Hematopoietic multipotent progenitor cell treated with erythropoietin and hydrocortisone succinate and interleukin-3 and kit ligand, for 6 days (in vitro differentiated cells): ENCODE measurements around the gene SERPING1.

Source experiments
- DNase-seq: peaks from one replicate; pipeline ENCODE4 v3.0.0-alpha.2; 2015

The SERPING1 gene

DNA sequence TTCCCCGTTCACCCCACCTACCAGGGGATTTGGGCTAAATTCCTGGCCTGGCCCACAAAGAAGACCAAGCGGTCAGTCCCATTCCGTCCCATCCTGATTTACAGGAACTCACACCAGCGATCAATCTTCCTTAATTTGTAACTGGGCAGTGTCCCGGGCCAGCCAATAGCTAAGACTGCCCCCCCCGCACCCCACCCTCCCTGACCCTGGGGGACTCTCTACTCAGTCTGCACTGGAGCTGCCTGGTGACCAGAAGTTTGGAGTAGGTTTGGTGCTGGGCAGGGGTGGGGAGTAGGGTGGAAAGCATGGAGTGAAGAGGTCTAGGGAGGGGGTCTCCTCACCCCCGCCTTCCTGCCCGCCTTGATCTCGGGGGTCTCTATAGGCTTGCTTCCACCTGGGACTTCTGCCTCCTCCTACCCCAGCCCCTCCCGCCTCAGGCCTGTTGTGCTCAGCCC lies at the start of gene SERPING1:
Gene SERPING1, plus strand, starts transcription at position 225 of the 455 bp plus-strand sequence. CDS start 586 bp downstream, outside the sequence.
- no peak for DNase-seq

DNA sequence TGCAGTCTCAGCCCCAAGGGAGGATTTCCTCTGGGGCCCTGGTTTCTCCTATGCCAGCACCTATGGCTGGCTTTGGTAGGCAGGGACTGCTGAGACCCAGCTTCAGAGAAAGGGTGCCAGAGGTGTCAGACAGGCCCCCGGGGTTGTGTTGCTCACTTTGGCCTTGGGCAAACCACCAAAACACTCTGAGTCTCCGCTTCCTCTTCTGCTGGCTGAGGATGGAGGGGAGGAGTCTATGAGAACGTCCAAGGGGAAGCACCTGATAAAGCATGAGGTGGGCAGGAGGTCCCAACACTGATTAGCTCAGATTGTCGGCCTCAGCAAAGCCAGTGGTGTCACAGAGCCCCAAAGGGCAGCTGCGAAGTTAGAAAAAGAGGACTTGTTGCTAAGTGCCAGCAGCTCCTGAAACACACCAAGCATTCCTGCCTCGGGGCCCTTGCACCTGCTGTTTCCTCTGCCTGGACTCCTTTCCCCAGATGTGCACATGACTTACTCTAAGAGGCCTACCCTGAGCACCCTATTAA lies 49.6 kb upstream of the SERPING1 start:
- DNase-seq = peak; percentile 47

DNA sequence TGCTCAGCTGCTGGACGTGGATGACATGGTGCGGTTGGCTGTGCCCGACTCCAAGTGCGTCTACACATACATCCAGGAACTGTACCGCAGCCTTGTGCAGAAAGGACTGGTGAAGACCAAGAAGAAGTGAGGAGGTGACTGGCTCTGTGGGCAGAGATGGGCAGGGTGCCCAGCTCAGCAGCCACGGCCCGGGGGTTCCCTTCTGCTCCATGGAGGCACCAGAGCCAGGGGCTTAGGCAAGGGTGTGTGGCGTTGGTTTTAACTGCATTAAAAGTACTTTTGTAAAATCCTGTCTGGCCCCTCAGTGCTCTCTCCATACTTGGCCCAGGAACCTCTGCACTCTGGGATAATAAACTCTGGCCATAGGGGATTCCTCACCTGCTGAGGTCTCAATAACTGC lies 47.5 kb upstream of the SERPING1 start:
- no peak for DNase-seq

DNA sequence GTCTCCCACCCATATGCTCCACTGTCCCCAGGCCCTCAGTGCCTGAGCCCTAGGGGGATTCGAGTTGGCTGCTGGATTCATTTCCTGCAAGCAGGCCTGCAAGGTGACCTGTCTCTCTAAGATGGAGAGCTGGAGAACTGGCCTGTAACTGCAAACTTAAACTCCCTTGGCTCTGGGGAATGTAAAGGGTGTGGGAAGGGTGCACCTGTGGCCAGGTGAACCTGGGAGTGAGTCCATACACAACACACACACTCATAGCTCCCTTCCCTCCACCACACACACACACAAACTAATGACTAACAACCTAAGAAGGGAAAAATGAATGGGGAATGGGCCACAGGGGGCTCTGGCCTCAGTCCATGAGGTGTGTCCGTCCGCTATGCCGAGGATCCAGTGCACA lies 45.5 kb upstream of the SERPING1 start:
- DNase-seq = no peak

DNA sequence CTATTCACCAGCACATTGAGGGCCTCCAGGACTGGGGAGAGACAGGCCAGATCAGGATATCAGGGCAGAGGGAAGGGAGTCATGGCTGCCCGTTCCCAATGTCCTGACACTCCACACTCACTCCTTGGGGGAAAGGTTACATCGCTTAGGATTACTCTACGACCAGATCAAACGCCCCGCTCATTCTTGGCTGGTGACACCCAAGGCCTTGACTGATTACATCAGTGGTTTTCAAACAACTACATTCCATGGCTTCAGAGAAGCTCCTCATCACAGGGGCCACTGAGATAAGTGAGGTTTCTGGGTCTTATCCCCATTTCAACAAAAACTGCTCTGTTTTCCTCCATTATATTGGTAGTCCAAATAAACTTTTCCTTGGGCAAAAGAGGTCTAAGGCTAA lies 45.0 kb upstream of the SERPING1 start:
- peak; percentile 35 for DNase-seq

DNA sequence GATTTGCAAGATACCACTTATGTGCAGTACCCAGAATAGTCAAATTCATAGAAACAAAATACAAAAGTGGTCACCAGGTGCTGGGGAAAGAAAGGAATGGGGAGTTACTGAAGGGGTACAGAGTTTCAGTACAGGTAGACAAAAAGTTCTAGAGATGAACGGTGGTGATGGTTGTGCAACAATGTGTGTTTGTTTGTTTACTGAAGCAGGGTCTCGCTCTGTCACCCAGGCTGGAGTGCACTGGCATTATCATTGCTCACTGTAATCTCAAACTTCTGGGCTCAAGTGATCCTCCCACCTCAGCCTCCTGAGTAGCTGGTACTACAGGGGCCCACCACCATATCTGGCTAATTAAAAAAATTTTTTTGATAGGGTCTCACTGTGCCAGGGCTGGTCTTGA lies 42.1 kb upstream of the SERPING1 start:
- no peak for DNase-seq

DNA sequence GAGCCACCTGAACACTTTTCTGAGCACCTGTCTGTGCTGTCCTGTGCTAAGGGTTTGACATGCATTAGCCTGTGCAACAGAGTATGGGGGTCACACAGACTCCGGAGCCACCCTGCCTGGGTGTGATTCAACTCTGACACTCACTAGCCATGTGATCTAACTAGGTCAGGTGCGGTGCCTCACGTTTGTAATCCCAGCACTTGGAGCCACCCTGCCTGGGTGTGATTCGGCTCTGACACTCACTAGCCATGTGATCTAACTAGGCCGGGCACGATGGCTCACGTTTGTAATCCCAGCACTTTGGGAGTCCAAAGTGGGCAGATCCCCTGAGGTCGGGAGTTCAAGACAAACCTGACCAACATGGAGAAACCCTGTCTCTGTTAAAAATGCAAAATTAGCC lies 41.4 kb upstream of the SERPING1 start:
- no peak for DNase-seq

DNA sequence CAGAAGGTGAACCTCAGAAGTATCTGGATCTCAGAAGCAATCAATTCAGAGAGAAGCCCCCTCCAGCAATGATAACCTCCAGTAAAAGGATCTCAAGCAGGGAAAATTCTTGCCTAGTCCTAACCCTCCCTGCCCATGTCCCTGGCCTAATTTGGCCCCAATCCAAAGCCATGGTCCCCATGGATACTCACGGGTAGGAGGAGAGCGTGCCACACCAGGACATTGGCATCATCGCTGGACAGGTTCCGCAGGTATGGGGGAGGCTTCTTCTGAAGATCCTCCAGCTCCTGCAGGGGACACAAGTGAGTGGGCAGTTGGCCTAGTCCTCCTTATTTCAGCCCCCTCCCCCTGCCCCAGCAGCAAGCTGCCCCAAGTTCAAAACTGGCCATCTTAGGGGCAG lies 37.3 kb upstream of the SERPING1 start:
- DNase-seq = no peak

DNA sequence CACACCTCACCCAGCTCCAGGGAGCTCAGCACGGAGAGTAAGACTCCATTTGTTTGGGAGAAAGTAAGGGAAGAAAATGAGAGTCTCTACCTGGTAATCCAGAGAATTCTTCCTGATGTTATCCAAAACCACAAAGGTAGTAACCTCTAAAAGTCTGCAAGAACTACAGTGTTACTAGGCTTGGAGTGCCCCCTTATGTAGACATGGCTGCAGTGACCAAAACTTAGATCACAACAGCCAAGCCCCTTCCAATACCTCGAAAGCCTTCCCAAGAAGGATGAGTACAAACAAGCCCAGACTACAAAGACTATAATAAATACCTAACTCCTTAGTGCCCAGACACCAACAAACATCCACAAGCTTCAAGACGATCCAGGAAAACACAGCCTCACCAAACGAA lies 34.9 kb upstream of the SERPING1 start:
- DNase-seq = no peak

DNA sequence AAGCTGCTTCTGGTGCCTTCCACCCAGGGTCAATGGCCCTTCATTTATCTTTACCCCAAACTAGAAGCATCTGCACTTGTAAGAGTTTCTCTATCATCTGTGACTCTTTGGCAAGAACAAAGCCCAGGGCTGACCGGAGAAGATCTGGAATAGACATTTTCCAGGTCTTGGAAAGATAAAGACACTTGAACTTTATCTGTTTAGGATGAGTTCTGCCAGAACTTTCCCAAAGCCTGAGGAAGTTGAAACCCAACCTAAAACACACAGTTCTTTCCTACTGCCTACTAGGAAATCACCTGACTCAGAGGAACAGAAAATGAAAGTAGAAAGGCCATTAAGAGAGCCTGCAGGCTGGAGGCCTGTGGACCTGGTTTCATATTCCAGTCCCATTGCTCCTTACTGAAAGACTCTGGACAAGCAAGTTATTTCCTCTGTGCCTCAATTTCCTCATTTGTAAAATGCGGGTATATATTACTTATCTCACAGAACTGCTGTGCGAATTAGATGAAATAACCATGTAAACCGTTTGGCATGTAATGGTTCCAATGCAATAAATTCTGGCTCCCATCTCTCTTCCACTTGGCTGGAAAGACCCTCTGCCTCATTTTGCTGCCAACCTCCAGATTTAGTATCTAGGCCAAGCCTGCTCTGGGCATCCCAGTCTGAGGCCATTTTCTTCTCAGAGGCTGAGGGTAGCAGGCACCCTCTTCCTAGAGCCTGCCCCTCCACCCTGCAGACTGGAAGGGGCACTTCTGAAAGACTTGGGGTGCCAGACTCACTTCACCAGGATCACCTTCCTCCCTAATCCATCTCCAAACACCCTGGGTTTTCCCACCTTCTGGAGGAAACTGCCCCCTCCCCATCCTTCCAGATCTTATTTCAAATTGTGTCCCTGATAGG lies 31.2 kb upstream of the SERPING1 start:
- peak; percentile 75 for DNase-seq

DNA sequence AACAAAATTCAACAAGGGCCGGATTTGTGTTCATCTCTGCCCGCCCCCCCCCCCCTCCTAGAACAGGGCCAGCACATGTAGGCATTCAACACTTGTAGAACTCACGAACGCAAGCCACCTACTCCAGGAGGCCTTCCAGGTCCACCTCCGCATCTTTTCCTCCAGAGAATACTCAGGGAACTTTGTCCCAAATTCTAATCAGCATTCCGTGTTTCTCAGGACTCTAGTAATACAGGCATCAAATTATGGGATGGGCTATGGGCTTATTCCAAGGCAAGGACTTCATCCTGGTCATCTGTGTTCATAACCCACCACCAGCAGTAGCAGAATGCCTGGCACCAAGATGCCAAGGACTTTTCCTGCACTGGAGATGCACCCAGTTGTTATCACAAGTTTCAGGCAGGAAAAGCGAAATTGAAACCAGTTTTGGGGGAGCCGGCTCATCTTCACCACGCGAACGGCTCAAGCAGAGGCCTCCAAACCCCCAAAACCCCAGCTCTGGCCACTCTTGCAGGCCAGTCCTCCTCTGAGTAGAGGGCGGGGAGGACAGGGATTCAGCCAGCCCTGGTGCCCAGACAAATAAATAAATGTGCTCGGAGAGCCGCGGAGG lies 30.5 kb upstream of the SERPING1 start:
- peak; percentile 59 for DNase-seq

DNA sequence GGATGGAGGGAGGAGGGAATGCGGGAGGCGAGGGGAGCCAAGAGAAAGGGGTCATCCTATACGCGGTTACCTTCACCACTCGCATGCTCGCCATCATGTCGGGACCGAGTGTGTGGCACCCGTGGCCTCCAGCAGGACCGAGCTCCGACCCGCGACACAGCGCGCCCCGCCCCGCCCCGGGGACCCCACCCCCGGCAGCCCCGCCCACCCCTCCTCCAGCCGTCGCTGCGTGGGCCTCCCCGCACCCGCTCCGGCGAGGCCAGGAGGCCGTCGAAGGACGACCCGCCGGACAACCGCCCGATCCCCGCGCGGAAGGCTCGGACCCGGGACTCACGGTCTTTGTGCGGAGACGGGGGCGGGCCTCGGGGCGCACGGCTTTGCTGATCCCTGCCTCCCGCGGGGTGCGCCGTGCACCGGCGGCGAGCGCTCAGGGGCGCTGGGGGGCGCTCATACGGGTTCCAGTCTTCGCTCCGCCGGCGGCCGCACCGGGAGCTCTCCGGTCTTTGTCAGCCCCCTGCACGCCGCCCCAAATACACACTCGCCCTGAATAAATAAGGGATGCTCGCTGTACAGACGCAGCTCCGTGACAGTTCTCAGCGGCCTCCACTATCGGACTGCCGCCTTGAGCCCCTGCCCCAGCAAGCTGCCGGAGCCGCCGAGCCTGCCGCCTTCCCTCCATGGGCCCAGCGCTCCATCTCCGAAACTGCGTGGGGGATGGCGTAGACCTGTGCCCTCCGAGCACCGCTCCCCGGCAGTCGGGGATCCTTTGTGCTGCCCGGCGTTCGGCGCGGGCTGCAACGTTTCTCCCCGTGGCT lies 29.8 kb upstream of the SERPING1 start, which contains the start of gene UBE2L6:
Gene UBE2L6, minus strand, starts transcription at position 158 of the 815 bp plus-strand sequence. Its CDS starts 61 bp downstream, at position 97.
- DNase-seq = peak; percentile 72

DNA sequence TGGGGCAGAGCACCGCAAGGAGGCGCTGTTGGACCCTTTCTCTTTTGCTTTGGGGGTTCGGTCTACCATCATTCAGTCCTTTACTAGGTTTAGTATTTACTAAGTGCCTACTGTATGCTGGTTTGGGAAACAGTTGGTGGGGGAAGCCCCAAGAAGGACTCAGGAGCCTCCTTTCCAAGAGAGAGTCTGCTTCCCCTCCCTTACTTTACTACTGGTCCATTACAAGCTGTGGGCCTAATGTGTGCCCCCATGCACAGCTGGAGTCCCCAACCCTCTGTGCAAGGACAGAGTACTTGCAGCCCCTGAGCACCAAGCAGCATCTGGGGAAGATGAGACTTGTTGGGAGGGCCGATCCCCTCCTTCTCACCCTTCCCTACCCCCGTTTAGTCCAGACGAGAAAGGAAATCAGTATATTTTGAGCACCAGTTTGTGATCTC lies 29.1 kb upstream of the SERPING1 start:
- peak; percentile 94 for DNase-seq

DNA sequence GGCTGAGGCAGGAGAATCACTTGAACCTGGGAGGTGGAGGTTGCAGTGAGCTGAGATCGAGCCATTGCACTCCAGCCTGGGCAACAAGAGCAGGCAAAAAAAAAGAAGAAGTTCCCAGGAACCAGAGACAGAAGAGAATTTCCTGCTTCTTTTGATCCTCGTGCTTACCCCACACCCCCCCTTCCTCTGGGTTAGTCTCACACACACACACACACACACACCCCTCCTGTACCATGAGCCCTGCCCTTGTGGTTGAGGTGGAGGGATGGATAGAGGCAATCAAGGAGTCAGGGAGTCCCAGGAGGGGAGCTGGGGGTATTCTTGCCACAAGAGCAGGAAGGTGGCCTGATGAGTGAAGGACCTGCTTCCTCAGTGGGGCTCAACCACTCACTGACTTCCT lies 25.9 kb upstream of the SERPING1 start:
- DNase-seq = peak; percentile 35

DNA sequence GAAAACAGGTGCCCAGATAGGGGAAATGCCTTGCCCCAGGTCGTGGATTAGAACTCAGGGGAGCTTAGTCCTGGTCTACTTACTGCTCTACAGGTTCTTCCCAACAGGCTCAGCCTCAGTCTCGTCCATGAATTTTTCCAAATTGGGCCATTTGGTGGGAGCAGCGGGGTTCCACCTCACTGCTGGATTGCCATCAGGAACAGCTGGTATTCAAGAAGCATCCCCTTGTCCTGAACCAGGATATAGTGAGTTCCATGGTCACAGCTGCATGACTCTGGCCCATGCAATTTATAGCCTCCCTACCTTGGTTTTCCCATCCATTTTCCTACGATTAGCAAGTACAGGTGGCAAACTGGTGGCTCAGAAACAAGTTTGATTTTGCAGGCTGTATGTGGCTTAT lies 23.4 kb upstream of the SERPING1 start:
- DNase-seq = no peak

DNA sequence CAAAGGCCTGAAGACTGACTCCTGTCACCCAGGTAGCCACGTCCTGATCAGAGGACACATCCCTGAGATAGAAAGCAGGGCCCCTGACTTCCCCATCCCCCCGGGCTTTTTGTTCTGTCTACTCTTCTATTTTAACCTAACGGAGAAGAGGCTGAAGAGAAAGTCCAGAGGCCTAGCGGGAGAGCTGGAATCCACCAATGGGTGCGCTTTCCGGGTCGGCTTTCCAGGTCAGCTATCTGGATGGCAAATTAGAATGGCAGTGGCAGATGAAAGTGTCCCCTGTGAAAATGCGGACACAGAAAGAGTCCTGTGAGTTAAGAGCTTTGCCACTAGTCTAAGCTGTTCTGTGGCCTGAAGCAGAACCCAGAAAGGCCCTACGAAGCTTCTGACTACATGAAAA lies 13.1 kb upstream of the SERPING1 start:
- DNase-seq = no peak

DNA sequence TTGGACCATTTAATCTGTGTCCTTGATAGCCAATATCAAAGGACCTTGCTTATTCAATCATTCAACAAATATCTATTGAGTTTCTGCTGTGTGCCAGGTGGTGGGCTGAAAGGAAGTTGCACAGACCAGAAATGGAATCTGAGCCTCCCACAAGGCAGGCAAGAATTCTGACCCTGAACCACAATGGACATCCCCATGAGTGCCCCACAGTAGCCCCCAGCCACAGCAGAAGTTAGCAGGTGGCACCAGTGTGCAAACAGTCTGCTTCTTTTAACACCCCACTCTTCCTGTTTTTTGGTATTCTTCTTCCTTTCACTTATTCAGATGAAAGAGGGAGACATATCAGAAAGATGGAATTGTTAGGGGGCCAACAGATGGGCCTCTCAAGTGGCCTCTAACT lies 12.2 kb upstream of the SERPING1 start:
- no peak for DNase-seq

DNA sequence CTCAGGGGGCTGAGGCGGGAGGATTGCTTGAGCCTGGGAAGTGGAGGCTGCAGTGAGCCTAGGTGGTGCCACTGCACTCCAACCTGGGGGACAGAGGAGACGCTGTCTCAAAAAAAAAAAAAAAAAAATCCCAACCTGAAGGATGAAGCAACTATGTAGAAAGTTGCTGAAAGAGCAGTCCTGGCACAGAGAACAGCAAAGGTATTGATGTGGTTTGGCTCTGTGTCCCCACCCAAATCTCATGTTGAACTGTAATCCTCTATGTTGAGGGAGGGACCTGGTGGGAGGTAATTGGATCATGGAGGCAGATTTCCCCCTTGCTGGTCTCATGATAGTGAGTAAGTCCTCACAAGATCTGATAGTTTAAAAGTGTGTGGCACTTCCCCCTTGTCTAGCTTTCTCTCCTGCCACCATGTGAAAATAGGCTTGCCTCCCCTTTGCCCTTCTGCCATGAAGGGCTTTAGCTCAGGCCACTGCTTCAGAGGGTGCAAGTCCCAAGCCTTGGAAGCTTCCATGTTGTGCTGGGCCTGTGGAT lies 10.7 kb upstream of the SERPING1 start:
- DNase-seq = no peak

DNA sequence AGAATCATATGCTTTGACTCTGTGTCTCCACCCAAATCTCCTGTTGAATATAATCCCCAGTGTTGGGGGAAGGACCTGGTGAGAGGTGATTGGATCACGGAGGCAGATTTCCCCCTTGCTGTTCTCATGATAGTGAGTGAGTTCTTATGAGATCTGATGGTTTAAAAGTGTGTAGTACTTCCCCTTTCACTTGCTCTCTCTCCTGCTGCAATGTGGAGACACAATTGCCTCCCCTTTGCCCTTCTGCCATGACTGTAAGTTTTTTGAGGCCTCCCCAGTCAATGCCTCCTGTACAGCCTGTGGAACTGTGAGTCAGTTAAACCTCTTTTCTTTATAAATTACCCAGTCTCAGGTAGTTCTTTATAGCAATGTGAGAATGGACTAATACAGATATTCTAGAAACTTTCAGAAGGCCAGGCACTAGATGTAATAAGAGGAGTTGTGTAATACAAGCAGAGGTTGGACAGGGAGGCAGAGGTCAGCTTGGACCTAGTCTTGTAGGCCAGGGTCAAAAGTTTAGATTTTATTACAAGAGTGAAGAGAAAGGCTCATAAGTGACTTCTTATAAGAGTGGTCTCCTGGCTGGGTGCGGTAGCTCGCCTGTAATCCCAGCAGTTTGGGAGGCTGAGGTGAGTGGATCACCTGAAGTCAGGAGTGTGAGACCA lies 9.3 kb upstream of the SERPING1 start:
- peak; percentile 33 for DNase-seq

DNA sequence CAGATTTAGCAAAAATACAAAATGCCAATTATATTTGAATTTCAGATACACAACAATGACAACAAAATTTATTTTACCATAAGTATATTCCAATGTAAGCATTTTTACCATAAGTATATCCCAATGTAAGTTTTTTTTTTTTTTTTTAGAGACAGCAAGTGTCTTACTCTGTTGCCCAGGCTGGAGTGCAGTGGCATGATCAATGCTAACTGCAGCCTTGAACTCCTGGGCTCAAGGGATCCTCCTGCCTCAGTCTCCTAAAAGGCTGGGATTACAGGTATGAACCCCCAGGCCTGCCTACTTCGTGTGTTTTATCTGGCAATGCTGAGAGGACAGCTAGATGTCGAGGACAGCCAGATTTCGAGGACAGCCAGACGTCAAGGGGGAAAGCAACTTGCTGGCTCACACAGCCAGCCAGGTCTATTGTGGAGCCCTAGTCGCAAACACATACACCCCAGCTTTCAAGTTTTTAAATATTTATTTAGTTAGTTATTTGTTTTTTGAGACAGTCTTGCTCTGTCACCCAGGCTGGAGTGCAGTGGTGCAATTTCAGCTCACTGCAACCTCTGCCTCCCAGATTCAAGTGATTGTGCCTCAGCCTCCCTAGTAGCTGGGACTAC lies 1.1 kb upstream of the SERPING1 start:
- DNase-seq = no peak
